ENCODE measurements around the gene ARHGAP45. TPM values are rescaled to one million over a fixed set of nuclear protein-coding genes. Genes with fewer than 3 reads are reported as not detected.

ARHGAP45 gene
- total and polyA plus RNA-seq, 9 of the 15 experiments (the other 6 are each of a cell fraction or from before 2014, with no cell fraction given): 0.08 to 22.1 (median 4.2) TPM

- no peak; the same call in 1 of the 2 replicates for TF ChIP-seq POLR2AphosphoS2 (IDR thresholded peaks at IDR 0.05; ENCODE audit: low read length)
- no peak for TF ChIP-seq TARDBP (IDR thresholded peaks at IDR 0.05)
- TF ChIP-seq PHB2 (IDR thresholded peaks at IDR 0.05; ENCODE audit: low read depth): no peak
- TF ChIP-seq RBM22 (IDR thresholded peaks at IDR 0.05; ENCODE audit: low read depth, low read length, poor library complexity, severe bottlenecking): peak; percentile 42
- TF ChIP-seq TRIM25 (IDR thresholded peaks at IDR 0.05; ENCODE audit: borderline replicate concordance): no peak
- TF ChIP-seq ZBTB8A (IDR thresholded peaks at IDR 0.05; ENCODE audit: partially characterized antibody): no peak
- no peak for TF ChIP-seq TEAD2 (tag; IDR thresholded peaks at IDR 0.05)
- no peak for TF ChIP-seq SFPQ (IDR thresholded peaks at IDR 0.05; ENCODE audit: low read depth, low read length)
- TF ChIP-seq TBL1XR1 (IDR thresholded peaks at IDR 0.05; ENCODE audit: low read length in 2 of 2): no peak
- no peak for TF ChIP-seq SIN3A (IDR thresholded peaks at IDR 0.05; ENCODE audit: borderline replicate concordance in 2 of 2, control insufficient read depth in 1 of 2, low read depth in 2 of 2, low read length in 2 of 2)
- TF ChIP-seq ZKSCAN1 (IDR thresholded peaks at IDR 0.05; ENCODE audit: low read depth, low read length): no peak
- TF ChIP-seq SLC30A9 (CRISPR knock-in tag; IDR thresholded peaks at IDR 0.05): no peak
- 0 out of 2 replicates have a peak, but pooled peaks have one; percentile 37 for TF ChIP-seq SUPT5H (IDR thresholded peaks at IDR 0.05)
- no peak for TF ChIP-seq ZNF639 (CRISPR knock-in tag; conservative IDR thresholded peaks at IDR 0.05 in 1 of 2, IDR thresholded peaks at IDR 0.05 in 1 of 2)
- no peak for TF ChIP-seq PRDM10 (IDR thresholded peaks at IDR 0.05; ENCODE audit: partially characterized antibody)
- TF ChIP-seq HBP1 (CRISPR knock-in tag; IDR thresholded peaks at IDR 0.05): no peak
Observed at GRCh38 chr19:1109032-1109551, 42.1 kb downstream of the ARHGAP45 start (continued).
